Endothelial cell of umbilical vein (primary cell): Measurements from ENCODE around the gene DUOXA2. TPM values are rescaled to one million over a fixed set of nuclear protein-coding genes. Genes with fewer than 3 reads are reported as not detected.

Experiments
- BruUV-seq: library from RNA; stranded (reverse); fragments of 400-500 nt; replicated peaks from 2 replicates; lab custom pipeline; 2021; lab: Mats Ljungman, UMichigan
- CTCF ChIA-PET: fragments of 300-600, 350-600 bp; sonication (Branson Sonifier 250); formaldehyde crosslinking; loops from one replicate; lab custom pipeline; 2021; ENCODE audit warnings: antibody characterized with exemption, inconsistent platforms; lab: Charles Lee
- POLR2A ChIA-PET: fragments of 300-600, 350-600 bp; sonication (Branson Sonifier 250); formaldehyde crosslinking; loops from one replicate; lab custom pipeline; 2021; ENCODE audit warnings: antibody characterized with exemption, inconsistent platforms; lab: Charles Lee
- DNase-seq: peaks from one replicate; pipeline ENCODE4 v3.0.0-alpha.2; 2011; ENCODE audit warnings: low read depth, low spot score
- FAIRE-seq: peaks from 2 replicates; lab custom pipeline; 2011; peaks lifted over from hg19 to GRCh38; lab: Jason Lieb, UNC
- H2AFZ ChIP-seq: 2 replicates; pipeline ENCODE4 v1.6.0; 2012; ENCODE audit warnings: low read depth, low read length, control low read depth, inconsistent platforms
- H3K27ac ChIP-seq: 2 replicates; pipeline ENCODE4 v1.5.1; 2011; ENCODE audit warnings: low read depth, mild to moderate bottlenecking, control low read depth, low read length, moderate library complexity; ENCODE audit not compliant: insufficient read depth
- H3K27me3 ChIP-seq, 2 experiments: 2 replicates each; pipeline versions ENCODE4 v1.6.0 to v1.6.1; 2011; ENCODE audit warnings: low read length in 2 of 2, mixed read lengths in 1 of 2; ENCODE audit not compliant: control insufficient read depth in 2 of 2, insufficient read depth in 2 of 2
- H3K36me3 ChIP-seq, 2 experiments: 2 replicates in 1 of 2; 3 replicates in 1 of 2; pipeline ENCODE4 v1.5.1; 2011; ENCODE audit warnings: low read length in 2 of 2, mild to moderate bottlenecking in 1 of 2, moderate library complexity in 1 of 2; ENCODE audit not compliant: control insufficient read depth in 2 of 2, insufficient read depth in 2 of 2; ENCODE audit errors: extremely low read depth in 1 of 2
- H3K4me1 ChIP-seq: 3 replicates; pipeline ENCODE4 v1.5.1; 2011; ENCODE audit warnings: mild to moderate bottlenecking, low read length; ENCODE audit not compliant: control insufficient read depth, insufficient read depth; ENCODE audit errors: extremely low read depth
- H3K4me2 ChIP-seq: 2 replicates; pipeline ENCODE4 v1.6.1; 2011; ENCODE audit warnings: low read length, control low read depth, mixed read lengths; ENCODE audit not compliant: insufficient read depth
- H3K4me3 ChIP-seq, 3 experiments: fragments of 200-600 bp in 1 of 3; sonication (generic), shearing (Covaris generic) in 1 of 3; replicated peaks in 1 of 3; 2 replicates each; pipeline ENCODE4 v1.5.1; 2011 to 2016; ENCODE audit warnings: control low read depth in 3 of 3, low read length in 3 of 3, mild to moderate bottlenecking in 2 of 3, inconsistent platforms in 1 of 3, low read depth in 1 of 3, moderate library complexity in 1 of 3; ENCODE audit not compliant: insufficient read depth in 1 of 3
- H3K79me2 ChIP-seq: 2 replicates; pipeline ENCODE4 v1.6.0; 2012; ENCODE audit warnings: low read length, inconsistent platforms; ENCODE audit not compliant: control insufficient read depth, insufficient read depth
- H3K9ac ChIP-seq: replicated peaks from 2 replicates; pipeline ENCODE3; 2011; ENCODE audit warnings: low read length, control low read depth; ENCODE audit not compliant: insufficient read depth; ENCODE audit errors: extremely low read depth
- H3K9me1 ChIP-seq: replicated peaks from 3 replicates; pipeline ENCODE4 v1.6.0; 2011; ENCODE audit warnings: mild to moderate bottlenecking, low read length; ENCODE audit not compliant: control insufficient read depth, insufficient read depth; ENCODE audit errors: extremely low read depth
- H3K9me3 ChIP-seq: replicated peaks from 2 replicates; pipeline ENCODE4 v1.5.1; 2012; ENCODE audit warnings: low read length, inconsistent platforms; ENCODE audit not compliant: control insufficient read depth, insufficient read depth
- H4K20me1 ChIP-seq: replicated peaks from 2 replicates; pipeline ENCODE3; 2011; ENCODE audit warnings: mild to moderate bottlenecking, low read length; ENCODE audit not compliant: control insufficient read depth, insufficient read depth; ENCODE audit errors: extremely low read depth
- CTCF ChIP-seq, 2 donors: IDR thresholded peaks; 1 replicate in 1 of 2; 2 replicates in 1 of 2; pipeline ENCODE4 v1.5.1; 2011; ENCODE audit warnings: low read length in 2 of 2, mild to moderate bottlenecking in 2 of 2, moderate library complexity in 2 of 2, control low read depth in 1 of 2, inconsistent platforms in 1 of 2, low read depth in 1 of 2; ENCODE audit not compliant: insufficient read depth in 1 of 2; ENCODE audit errors: extremely low read depth in 1 of 2
- EZH2 ChIP-seq: IDR thresholded peaks from 2 replicates; pipeline ENCODE4 v1.6.1; 2012; ENCODE audit warnings: borderline replicate concordance, low read depth, mild to moderate bottlenecking, moderate library complexity, low read length, inconsistent platforms; ENCODE audit not compliant: severe bottlenecking
- FOS ChIP-seq: IDR thresholded peaks from 2 replicates; pipeline ENCODE4 v1.6.1; 2011; ENCODE audit warnings: mild to moderate bottlenecking, low read length, moderate library complexity, borderline replicate concordance; ENCODE audit not compliant: insufficient read depth
- GATA2 ChIP-seq: IDR thresholded peaks from 2 replicates; pipeline ENCODE4 v1.7.0; 2011; ENCODE audit warnings: low read depth, mild to moderate bottlenecking, moderate library complexity, mixed read lengths, low read length; ENCODE audit not compliant: insufficient read length, insufficient read depth
- JUN ChIP-seq: IDR thresholded peaks from 2 replicates; pipeline ENCODE4 v1.6.1; 2011; ENCODE audit warnings: borderline replicate concordance, low read depth; ENCODE audit not compliant: insufficient read length, insufficient read depth
- MAX ChIP-seq: IDR thresholded peaks from 2 replicates; pipeline ENCODE4 v1.6.1; 2011; ENCODE audit not compliant: insufficient read depth, insufficient read length
- MYC ChIP-seq: IDR thresholded peaks from one replicate; pipeline ENCODE4 v1.6.1; 2011; ENCODE audit warnings: mild to moderate bottlenecking, low read depth, low read length
- POLR2A ChIP-seq: IDR thresholded peaks from 2 replicates; pipeline ENCODE4 v1.6.1; 2012; ENCODE audit warnings: low read depth, mild to moderate bottlenecking, control low read depth, low read length
- POLR2AphosphoS5 ChIP-seq: IDR thresholded peaks from 2 replicates; pipeline ENCODE4 v1.6.1; 2012; ENCODE audit warnings: low read depth, mild to moderate bottlenecking, control low read depth, low read length, moderate library complexity; ENCODE audit not compliant: insufficient read depth
- dilution Hi-C: fragments of 300-500 bp; cut with MboI; formaldehyde crosslinking; loops from one replicate; pipeline ENCODE4 v1.15.0; 2019; ENCODE audit warnings: low sequenced_read_pairs; ENCODE audit not compliant: extremely low pct_ligation_motif_present
- intact Hi-C: fragments of 100-400 bp; cut with micrococcal nuclease; formaldehyde crosslinking; loops from one replicate; pipeline ENCODE4 v1.10.0; 2022
- polyA plus RNA-seq, 4 experiments: library from polyadenylated mRNA; depleted of rRNA in 3 of 4; stranded (reverse) in 3 of 4; unstranded in 1 of 4; fragments of >200 nt; gene quantifications; 2 replicates each; pipeline versions ENCODE4 v1.2.1 to v1.2.3, GENCODE V29; 2011 to 2012; ENCODE audit warnings: missing spikeins in 1 of 4
- total RNA-seq: library from RNA; stranded (reverse); gene quantifications from 2 replicates; pipeline ENCODE4 v1.2.3, GENCODE V29; 2021

The DUOXA2 gene
- total and polyA plus RNA-seq, 2 donors (not counting 3 experiments of a cell fraction or from before 2014, with no cell fraction given) = not detected

- dilution Hi-C loops = no loop called here
- no peaks in the 10 kb centered on the region for H4K20me1 ChIP-seq
- no peak overlapping the region for H3K9ac ChIP-seq
- ChIA-PET POLR2A (no interaction called here), CTCF (no interaction called here)
- H3K4me3 ChIP-seq = no peak overlapping the region
- FAIRE-seq (no peak), DNase-seq (no peak)
- H3K36me3 ChIP-seq = no peaks in the 10 kb centered on the region
- H3K9me1 ChIP-seq = no peaks in the 10 kb centered on the region
- no peaks in the 10 kb centered on the region for H3K9me3 ChIP-seq
- TF ChIP-seq JUN (no peak), EZH2 (no peak), FOS (no peak), CTCF (IDR thresholded peaks at IDR 0.05; ENCODE audit: extremely low read depth in 1 of 2, insufficient read depth in 1 of 2, low read depth in 1 of 2, low read length in 2 of 2) (no peak), GATA2 (no peak), MAX (no peak), MYC (no peak), POLR2A (no peak), POLR2AphosphoS5 (no peak)
- H3K79me2 ChIP-seq = no peaks in the 10 kb centered on the region
- intact Hi-C loops = no loop called here
- H3K4me2 ChIP-seq = no peak overlapping the region
- H3K27ac ChIP-seq = no peak overlapping the region
- BruUV-seq = no TSS peak
- H3K4me1 ChIP-seq = no peaks in the 10 kb centered on the region
- no peak overlapping the region for H2AFZ ChIP-seq
- peaks cover 30 to 31% of the 10 kb centered on the region in 2 experiments for H3K27me3 ChIP-seq
These were observed 30.0 kb upstream of the DUOXA2 start for GRCh38 chr15:45084163-45084562.
